HG03097 (cell line): ENCODE results near the gene ACTG1.

Experiments
- ATAC-seq: cut with Tn5 transposase; IDR thresholded peaks from one replicate; pipeline ENCODE4 v1.9.1; 2021; ENCODE audit not compliant: unreplicated experiment, low FRiP score

The ACTG1 gene

DNA sequence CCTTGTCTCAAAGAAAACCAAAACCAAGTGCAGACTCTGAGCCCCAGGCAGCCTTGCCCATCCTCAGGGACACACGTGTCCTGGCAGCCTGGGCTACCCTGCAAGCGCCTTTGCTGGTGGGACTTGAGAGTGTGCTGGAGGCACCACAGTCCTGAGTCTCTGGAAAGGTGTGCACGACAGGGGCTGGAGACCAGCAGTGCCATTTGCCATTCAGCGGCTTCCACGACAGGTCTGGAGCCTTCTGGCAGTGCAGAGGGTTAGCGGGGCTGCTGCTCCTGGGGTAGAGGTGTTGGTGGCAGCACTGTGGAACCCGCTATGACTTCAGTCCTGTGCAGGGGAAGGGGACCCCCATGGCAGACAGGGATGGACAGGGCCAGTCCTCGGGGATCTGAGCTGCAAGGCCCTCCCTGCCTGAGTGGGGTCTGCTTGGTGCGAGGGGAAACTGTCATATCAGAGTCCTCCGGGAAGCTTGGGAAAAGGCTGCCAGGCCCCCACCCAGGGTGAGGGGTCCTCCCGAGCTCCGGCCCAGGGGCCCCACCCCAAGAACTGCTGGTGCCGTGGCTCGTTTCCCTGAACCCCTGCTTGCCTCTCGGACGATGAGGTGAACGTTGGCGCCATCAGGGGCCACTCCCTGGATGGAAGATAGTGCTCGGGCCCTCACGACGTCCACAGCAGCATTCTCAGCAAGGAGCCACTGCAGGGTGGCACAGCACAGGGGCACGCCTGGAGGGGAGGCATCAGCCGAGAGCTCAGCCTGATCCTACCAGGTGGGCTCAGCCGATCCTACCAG is 32.8 kb upstream of the ACTG1 start:
- ATAC-seq: no peak

DNA sequence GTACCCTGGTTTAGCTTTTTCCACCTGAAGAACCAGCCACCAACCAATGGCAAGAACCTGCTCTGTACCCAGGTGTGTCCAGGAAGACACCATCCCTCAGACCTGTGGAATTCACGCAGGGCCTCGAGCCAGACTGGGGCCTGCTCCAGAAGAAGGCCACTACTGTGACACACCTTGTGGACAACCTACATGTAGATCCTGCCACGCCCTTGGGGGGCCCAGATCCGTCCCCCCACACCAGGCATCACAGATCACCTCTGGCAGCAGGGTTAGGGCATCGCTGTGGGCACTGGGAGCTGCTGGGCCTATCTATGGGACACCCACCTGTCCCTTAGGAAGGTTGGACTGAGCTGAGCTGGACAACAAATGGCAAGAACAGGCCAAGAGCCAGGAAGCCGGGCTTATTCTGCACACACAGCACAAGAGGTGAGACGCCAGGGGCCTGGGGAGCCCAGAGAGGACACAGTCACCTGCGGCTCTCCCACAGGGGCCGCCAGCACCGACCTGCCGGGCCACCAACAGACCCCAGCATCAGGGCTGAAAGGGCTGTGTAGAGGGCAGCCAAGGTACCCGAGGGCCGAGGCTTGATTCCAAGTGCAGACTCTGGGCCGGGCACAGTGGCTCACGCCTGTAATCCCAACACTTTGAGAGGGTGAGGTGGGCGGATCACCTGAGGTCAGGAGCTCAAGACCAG is 31.8 kb upstream of the ACTG1 start:
- no peak for ATAC-seq

DNA sequence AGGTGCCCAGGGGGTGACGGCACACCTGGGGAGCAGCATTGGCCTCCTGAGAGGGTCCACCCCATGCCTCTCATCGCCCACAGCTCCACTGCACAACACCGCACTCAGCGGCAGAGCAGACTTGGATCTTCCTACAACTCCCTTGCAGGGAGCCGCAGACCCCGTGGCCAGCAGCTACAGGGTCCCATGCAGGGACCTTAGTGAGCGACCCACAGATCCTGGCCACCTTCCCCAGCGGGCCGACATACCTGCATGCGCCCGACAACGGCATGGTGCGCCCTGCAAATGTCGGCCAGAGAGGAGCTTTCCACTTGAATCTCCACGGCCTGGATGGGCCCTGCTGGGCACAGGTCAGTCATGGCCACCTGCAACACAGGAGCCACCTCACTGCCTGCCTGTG is 31.2 kb upstream of the ACTG1 start:
- ATAC-seq: no peak

DNA sequence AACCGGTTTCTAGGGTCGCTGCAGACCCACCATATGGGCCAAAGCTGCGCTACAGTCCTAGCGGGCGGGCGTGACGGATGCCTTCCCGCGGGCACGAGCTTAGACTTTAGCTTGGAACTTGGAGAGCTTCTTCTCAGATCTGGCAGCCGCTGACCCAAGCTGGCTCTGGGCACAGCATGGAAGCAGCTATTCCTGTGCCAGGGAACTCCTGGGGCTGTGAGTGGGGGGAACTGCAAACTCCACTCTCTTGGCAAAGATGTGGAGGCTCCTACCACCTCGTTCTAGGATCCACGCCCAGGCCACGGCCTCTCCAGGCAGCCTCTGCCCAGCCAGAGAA is 30.7 kb upstream of the ACTG1 start:
- ATAC-seq: no peak

- ATAC-seq: no peak
These were observed 30.1 kb upstream of the ACTG1 start for GRCh38 chr17:81542431-81543338.

DNA sequence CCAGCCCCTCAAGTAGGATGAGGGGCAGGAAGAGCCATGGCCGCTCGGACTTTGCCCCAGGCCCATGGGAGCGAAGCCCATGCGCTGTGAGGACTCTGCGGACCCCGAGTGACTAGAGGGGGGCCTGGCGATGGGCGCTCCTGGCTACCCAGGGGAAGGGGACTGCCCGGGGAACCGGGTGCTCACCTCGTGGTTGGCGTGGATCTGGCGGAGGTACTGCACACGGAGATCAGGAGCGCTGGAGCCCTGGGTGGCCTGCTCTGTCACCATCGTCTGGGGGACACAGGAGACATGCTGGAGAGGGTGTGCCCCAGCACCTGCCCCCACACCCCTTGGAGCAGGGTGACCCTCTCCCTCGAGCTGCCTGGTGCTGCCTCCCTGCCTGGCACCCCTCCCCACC is 28.5 kb upstream of the ACTG1 start:
- ATAC-seq: no peak

GRCh38 chr17:81540676-81541027 is 28.1 kb upstream of the ACTG1 start:
- no peak for ATAC-seq

DNA sequence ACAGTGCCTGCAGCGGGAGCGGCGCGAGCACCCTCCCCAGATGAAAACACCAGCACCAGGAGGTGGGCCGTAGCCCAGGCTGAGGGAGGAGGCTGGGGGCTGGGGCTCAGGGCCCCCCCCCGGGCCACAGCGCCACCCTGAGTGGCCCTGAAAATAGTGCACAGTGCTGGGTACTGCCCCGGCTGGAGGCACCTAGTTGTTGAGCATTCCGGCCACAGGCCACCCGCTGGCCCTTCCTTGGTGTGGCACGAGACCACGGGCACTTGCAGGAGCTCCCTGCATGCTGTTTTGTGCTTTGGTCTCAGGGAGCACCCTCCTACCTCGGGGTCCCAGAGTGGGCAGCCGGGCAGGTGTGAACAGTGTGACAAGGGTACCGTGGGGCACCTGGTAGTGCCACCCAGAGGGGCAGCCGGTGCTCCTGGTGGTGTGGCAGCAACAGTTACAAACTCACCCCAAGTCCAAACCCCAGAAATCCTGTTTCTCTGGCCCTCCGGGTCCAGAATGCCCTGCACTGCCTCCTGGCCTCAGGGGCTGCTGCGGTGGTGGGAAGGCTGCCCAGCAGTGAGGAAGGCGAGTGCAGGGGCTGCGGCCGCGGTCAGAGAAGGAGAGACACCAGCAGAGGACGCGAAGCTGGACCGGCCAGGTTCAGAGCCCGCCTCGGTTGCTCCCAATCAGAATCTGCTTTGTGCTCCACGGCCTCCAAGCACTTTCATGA is 27.5 kb upstream of the ACTG1 start:
- ATAC-seq: no peak

GRCh38 chr17:81539571-81539900 is 26.9 kb upstream of the ACTG1 start:
- no peak for ATAC-seq

GRCh38 chr17:81538651-81539570 is 26.3 kb upstream of the ACTG1 start:
- ATAC-seq: no peak

- ATAC-seq: no peak
These were observed 25.4 kb upstream of the ACTG1 start for GRCh38 chr17:81537856-81538555.

DNA sequence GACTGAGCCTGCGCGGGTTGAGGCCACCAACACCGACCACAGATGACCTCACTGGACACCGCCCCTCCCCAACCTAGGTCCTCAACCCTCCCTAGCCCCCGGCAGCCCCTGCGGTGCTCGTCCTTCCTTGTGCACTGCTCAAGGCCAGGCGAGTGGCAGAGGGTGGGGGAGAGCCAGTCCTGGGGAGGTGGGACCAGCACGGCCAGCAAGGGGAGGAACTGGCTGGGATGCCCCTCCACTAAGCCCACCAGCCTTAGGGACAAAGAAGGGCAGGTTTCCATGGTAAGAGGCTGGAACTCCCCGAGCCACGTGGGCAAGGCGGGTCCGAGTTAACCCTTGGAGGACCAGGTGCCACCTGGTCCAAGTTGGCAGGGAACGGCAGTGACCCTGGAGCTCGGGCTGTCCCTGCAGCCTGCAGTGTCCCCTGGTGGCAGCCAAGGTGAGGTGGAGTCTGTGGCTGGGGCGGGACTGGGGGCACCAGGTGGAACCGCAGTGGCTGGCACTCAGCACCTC is 24.8 kb upstream of the ACTG1 start:
- ATAC-seq: no peak

- no peak for ATAC-seq
These were observed 24.0 kb upstream of the ACTG1 start for GRCh38 chr17:81536299-81537290.

- ATAC-seq: no peak
These were observed 23.1 kb upstream of the ACTG1 start for GRCh38 chr17:81535480-81536298.

GRCh38 chr17:81535007-81535328 is 22.4 kb upstream of the ACTG1 start:
- ATAC-seq: no peak

DNA sequence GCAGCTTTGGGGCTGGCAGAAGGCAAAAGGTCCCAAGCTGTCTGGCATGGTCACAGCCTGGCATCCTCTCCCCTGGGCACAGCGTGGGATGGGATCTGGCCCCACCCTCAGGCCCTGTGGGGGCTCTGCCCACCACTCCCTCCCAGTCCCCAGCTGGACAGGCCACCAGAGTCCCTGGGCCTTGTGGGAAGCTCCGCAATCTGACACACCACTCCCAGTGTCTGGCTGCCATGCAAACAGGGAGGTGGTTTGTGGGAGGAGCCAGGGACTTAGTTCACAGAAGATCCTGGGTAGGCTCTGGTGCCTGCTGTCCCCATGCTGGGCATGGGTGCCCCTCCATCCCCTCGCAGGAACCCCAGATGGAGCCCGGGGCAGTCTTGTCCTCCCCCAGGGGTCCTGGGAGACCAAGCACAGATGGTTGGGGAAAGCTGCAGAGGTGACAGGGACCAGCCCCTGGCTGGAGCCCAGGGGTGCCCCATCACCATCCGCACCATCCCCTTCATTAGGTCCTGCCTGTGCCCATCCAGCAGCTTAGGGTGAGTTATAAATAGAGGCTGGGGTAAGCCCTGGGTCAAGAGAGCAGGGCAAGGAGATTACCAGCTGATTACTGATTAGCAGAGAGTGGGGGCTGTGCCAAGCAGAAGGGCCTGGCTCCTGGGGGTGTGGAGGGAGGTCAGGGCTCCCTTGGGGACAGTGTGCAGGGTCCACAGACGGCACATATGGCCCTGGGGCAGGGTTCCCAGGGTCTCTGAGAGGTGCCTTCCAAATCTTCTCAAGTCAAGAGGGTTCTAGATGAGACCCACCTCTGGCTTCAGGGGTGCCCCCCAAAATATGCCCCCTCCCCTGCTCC is 21.8 kb upstream of the ACTG1 start:
- ATAC-seq: no peak
